GM13977 (cell line): Measurements from ENCODE around the gene CCN6.

Experiments used
- DNase-seq: peaks from one replicate; pipeline ENCODE4 v3.0.0; 2012; ENCODE audit warnings: low spot score
- in situ Hi-C: fragments of 300-500 bp; cut with MboI; formaldehyde crosslinking; loops from one replicate; pipeline ENCODE4 v1.12.0; 2022; ENCODE audit warnings: low sequenced_read_pairs, low pct_unique_long_range_greater_than_20kb, mixed read lengths, inconsistent platforms; ENCODE audit not compliant: unreplicated experiment
- TF ChIP-seq, protein P1 (sequence below): IDR thresholded peaks from 2 replicates; pipeline ENCODE4 v1.5.1; 2012; ENCODE audit warnings: mild to moderate bottlenecking, control low read depth; ENCODE audit not compliant: insufficient read depth; ENCODE audit errors: extremely low read depth, missing control alignments

The CCN6 gene

GRCh38 chr6:112027942-112028674 lies 25.8 kb upstream of the CCN6 start:
- in situ Hi-C loops, result no loop called here
- TF ChIP-seq, protein P1, sequence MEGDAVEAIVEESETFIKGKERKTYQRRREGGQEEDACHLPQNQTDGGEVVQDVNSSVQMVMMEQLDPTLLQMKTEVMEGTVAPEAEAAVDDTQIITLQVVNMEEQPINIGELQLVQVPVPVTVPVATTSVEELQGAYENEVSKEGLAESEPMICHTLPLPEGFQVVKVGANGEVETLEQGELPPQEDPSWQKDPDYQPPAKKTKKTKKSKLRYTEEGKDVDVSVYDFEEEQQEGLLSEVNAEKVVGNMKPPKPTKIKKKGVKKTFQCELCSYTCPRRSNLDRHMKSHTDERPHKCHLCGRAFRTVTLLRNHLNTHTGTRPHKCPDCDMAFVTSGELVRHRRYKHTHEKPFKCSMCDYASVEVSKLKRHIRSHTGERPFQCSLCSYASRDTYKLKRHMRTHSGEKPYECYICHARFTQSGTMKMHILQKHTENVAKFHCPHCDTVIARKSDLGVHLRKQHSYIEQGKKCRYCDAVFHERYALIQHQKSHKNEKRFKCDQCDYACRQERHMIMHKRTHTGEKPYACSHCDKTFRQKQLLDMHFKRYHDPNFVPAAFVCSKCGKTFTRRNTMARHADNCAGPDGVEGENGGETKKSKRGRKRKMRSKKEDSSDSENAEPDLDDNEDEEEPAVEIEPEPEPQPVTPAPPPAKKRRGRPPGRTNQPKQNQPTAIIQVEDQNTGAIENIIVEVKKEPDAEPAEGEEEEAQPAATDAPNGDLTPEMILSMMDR, result no peak
- DNase-seq, result no peak

DNA sequence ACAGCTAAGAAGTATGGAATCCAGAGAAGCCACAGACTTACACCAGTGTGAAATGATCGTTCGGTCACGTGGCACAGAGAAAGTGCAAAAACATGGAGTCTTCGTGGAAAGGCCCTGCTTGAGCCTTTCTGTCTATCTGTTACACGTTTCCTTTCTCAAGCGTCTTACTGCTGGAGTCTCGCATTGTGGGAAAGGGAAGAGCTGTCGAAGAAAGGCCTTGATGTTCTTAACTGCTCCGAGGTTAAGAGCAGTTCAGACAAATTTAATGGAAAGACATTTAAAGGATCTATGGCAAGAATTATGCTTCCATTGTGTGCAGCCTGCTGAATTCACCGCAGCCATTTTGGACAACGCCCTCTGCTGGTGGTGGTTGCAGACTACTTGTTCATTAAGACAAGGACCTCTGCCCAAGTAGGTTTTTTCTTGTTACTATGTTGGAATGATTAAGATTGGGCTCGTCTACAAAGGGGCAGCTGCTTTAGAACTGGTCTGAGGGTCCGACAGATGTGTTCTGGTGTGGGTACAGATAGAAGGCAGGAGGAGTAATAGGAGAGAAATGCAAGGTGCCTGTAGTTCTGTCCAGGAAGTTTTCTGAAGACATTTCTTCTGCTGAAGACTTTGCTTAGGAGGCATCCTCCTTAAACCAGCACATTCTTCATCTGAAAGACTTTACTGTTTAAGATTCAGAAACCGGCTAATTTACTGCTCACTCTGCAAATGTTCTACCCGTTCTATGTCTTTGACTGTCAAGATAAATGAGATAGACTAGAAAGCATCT lies 24.7 kb upstream of the CCN6 start:
- in situ Hi-C loops, result no loop called here
- DNase-seq, result peak; percentile 46

GRCh38 chr6:112030206-112030960 lies 23.5 kb upstream of the CCN6 start:
- in situ Hi-C loops, result no loop called here
- no peak for DNase-seq
- TF ChIP-seq, protein P1, result no peak

More for the DNA sequence above, 24.7 kb upstream of the CCN6 start:
- TF ChIP-seq, protein P1, result peak; percentile 77

GRCh38 chr6:112030961-112031660 lies 22.8 kb upstream of the CCN6 start:
- in situ Hi-C loops, result no loop called here
- TF ChIP-seq, protein P1, result no peak
- DNase-seq, result no peak

- no peak for DNase-seq
- in situ Hi-C loops, result no loop called here
- TF ChIP-seq, protein P1, result no peak
Observed at GRCh38 chr6:112031960-112032359, 21.9 kb upstream of the CCN6 start.

DNA sequence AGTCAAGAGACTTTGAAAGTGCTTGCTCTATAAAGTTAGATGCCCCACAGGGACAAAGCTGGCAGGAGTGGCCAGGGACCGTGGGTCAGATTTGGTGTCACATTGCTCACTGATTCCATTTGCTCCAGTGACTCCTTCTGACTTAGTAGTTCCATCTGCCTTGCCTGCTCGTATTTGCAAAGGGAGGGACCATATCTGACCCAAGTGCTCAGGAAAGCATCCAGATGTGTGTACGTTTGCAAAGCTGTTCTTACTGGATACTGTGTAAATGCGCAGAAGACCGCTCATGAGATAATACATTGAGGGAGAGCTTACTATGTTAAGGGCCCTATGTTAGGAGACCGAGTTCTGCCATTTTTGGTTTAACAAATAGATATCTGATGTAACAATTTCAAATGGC lies 21.2 kb upstream of the CCN6 start:
- in situ Hi-C loops, result no loop called here
- TF ChIP-seq, protein P1, result no peak

More for the DNA sequence above, 21.2 kb upstream of the CCN6 start:
- DNase-seq, result no peak
